Cardiac muscle cell (in vitro differentiated cells and primary cell): ENCODE results near the gene PRAMEF20. TPM values are rescaled to one million over a fixed set of nuclear protein-coding genes. Genes with fewer than 3 reads are reported as not detected.
"Not testable (repeated sequence)": the region's sequence is repeated elsewhere in the genome, so short reads cannot be mapped to it uniquely, and the experiment has no call there.

Experiments used
- DNase-seq, 2 donors: peaks; one replicate each; pipeline versions ENCODE4 v3.0.0 to v3.0.0-alpha.2; 2010 to 2017; ENCODE audit warnings: low read depth in 1 of 2, low spot score in 1 of 2
- H3K27ac ChIP-seq: fragments of 200-600 bp; sonication (generic); 2 replicates; pipeline ENCODE4 v1.5.1; 2016
- H3K27me3 ChIP-seq: fragments of 200-600 bp; sonication (generic); 2 replicates; pipeline ENCODE4 v1.6.0; 2016; ENCODE audit warnings: control low read depth
- H3K36me3 ChIP-seq: fragments of 200-600 bp; sonication (generic); 2 replicates; pipeline ENCODE4 v1.5.1; 2016; ENCODE audit warnings: control low read depth
- H3K4me1 ChIP-seq: fragments of 200-600 bp; sonication (generic); 2 replicates; pipeline ENCODE4 v1.8.1; 2017; ENCODE audit warnings: low read depth, mild to moderate bottlenecking, mixed run types
- H3K4me3 ChIP-seq: fragments of 200-600 bp; sonication (generic); 2 replicates; pipeline ENCODE4 v1.5.1; 2016; ENCODE audit warnings: mild to moderate bottlenecking
- H3K9me3 ChIP-seq: fragments of 200-600 bp; sonication (generic); 2 replicates; pipeline ENCODE4 v1.5.1; 2017; ENCODE audit warnings: low read depth, mild to moderate bottlenecking, control low read depth
- polyA plus RNA-seq: library from polyadenylated mRNA; unstranded; fragments of >200 nt; fragmentation: Nextera tagmentation; extraction: Ambion mirVana; gene quantifications from 2 replicates; pipeline ENCODE4 v1.2.1, GENCODE V29; 2016
- total RNA-seq: library from RNA; depleted of rRNA; stranded (reverse); fragments of >200 nt; gene quantifications from 2 replicates; pipeline ENCODE4 v1.2.3, GENCODE V29; 2016

PRAMEF20 gene
- total RNA-seq (not detected in 2 replicates), polyA plus RNA-seq (not detected in 2 replicates)

- not testable (repeated sequence) for H3K36me3 ChIP-seq, H3K4me1 ChIP-seq, H3K4me3 ChIP-seq, DNase-seq, H3K9me3 ChIP-seq, H3K27ac ChIP-seq, H3K27me3 ChIP-seq
Observed at GRCh38 chr1:13410150-13410549, at the start of gene PRAMEF20. Gene PRAMEF20 (plus strand): TSS chr1:13410450. CDS start chr1:13416355, 5,905 bp downstream.

- H3K36me3 ChIP-seq: not testable (repeated sequence)
Observed at GRCh38 chr1:13362364-13362763, 47.9 kb upstream of the PRAMEF20 start.

GRCh38 chr1:13364928-13365327, 45.3 kb upstream of the PRAMEF20 start:
- H3K36me3 ChIP-seq, H3K9me3 ChIP-seq, H3K27ac ChIP-seq, H3K4me3 ChIP-seq, H3K4me1 ChIP-seq, H3K27me3 ChIP-seq, DNase-seq: not testable (repeated sequence)

More at GRCh38 chr1:13362364-13362763, 47.9 kb upstream of the PRAMEF20 start:
- not testable (repeated sequence) for DNase-seq, H3K4me1 ChIP-seq, H3K4me3 ChIP-seq, H3K9me3 ChIP-seq, H3K27ac ChIP-seq, H3K27me3 ChIP-seq

- not testable (repeated sequence) for H3K36me3 ChIP-seq, H3K4me3 ChIP-seq, H3K4me1 ChIP-seq, H3K27ac ChIP-seq, DNase-seq, H3K9me3 ChIP-seq, H3K27me3 ChIP-seq
Observed at GRCh38 chr1:13366536-13366935, 43.7 kb upstream of the PRAMEF20 start.

- H3K4me1 ChIP-seq, H3K27me3 ChIP-seq, H3K27ac ChIP-seq, H3K4me3 ChIP-seq, H3K9me3 ChIP-seq, H3K36me3 ChIP-seq: not testable (repeated sequence)
- DNase-seq: peak in 1 of 2 donors; percentile 3
Observed at GRCh38 chr1:13368544-13368943, 41.7 kb upstream of the PRAMEF20 start.

GRCh38 chr1:13378983-13379382, 31.3 kb upstream of the PRAMEF20 start:
- H3K4me3 ChIP-seq, H3K4me1 ChIP-seq, DNase-seq, H3K9me3 ChIP-seq, H3K27me3 ChIP-seq, H3K36me3 ChIP-seq, H3K27ac ChIP-seq: not testable (repeated sequence)

GRCh38 chr1:13380380-13380779, 29.9 kb upstream of the PRAMEF20 start:
- not testable (repeated sequence) for DNase-seq, H3K36me3 ChIP-seq, H3K27me3 ChIP-seq, H3K9me3 ChIP-seq, H3K4me3 ChIP-seq, H3K27ac ChIP-seq, H3K4me1 ChIP-seq

GRCh38 chr1:13389332-13389731, 20.9 kb upstream of the PRAMEF20 start, which contains the start of gene PRAMEF17:
Gene PRAMEF17 (plus strand): TSS chr1:13389632. CDS start chr1:13389658, 26 bp downstream.
- H3K36me3 ChIP-seq, H3K4me1 ChIP-seq, DNase-seq, H3K27me3 ChIP-seq, H3K9me3 ChIP-seq, H3K4me3 ChIP-seq, H3K27ac ChIP-seq: not testable (repeated sequence)

- H3K36me3 ChIP-seq, H3K9me3 ChIP-seq, H3K27me3 ChIP-seq, H3K4me3 ChIP-seq, DNase-seq, H3K4me1 ChIP-seq, H3K27ac ChIP-seq: not testable (repeated sequence)
Observed at GRCh38 chr1:13393004-13393403, 17.2 kb upstream of the PRAMEF20 start.

GRCh38 chr1:13394761-13395160, 15.5 kb upstream of the PRAMEF20 start:
- not testable (repeated sequence) for H3K27me3 ChIP-seq, H3K4me3 ChIP-seq, H3K4me1 ChIP-seq, H3K9me3 ChIP-seq, H3K27ac ChIP-seq, H3K36me3 ChIP-seq, DNase-seq

GRCh38 chr1:13395311-13395710, 14.9 kb upstream of the PRAMEF20 start:
- H3K36me3 ChIP-seq, DNase-seq, H3K27ac ChIP-seq, H3K4me1 ChIP-seq, H3K27me3 ChIP-seq, H3K4me3 ChIP-seq, H3K9me3 ChIP-seq: not testable (repeated sequence)
